ENCODE data around the gene TUBB1.
"Not testable (repeated sequence)": the region's sequence is repeated elsewhere in the genome, so short reads cannot be mapped to it uniquely, and the experiment has no call there.

The TUBB1 gene

DNA sequence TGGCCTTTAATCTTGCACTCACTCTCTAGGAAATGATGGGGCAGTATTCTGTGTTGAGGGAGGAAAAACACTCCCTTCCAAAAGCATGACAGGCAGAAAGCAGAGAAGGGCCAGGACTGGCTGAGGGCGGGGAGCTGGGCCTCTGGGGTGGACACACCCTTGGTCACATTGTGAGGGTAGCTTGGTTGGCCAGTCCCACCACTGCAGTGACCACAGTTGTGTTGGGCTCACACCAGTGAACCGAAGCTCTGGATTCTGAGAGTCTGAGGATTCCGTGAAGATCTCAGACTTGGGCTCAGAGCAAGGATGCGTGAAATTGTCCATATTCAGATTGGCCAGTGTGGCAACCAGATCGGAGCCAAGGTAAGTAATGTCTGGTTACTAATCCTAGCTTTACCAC lies at the start of gene TUBB1:
Gene TUBB1, plus strand, starts transcription at position 213 of the 400 bp plus-strand sequence. Its CDS starts 94 bp downstream, at position 307.
- no peak for DNase-seq

DNA sequence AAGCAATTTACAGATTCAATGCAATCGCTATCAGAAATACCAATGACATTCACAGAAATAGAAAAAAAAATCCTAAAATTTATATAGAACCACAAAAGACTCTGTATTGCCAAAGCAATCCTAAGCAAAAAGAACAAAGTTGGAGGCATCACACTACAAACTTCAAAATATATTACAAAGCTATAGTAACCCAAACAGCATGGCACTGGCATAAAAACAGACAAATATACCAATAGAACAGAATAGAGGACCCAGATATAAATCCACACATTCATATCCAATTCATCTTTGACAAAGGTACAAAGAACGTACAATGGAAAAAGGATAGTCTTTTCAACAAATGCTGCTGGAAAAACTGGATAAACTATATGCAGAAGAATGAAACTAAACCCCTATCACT lies 49.8 kb upstream of the TUBB1 start:
- DNase-seq: no peak

DNA sequence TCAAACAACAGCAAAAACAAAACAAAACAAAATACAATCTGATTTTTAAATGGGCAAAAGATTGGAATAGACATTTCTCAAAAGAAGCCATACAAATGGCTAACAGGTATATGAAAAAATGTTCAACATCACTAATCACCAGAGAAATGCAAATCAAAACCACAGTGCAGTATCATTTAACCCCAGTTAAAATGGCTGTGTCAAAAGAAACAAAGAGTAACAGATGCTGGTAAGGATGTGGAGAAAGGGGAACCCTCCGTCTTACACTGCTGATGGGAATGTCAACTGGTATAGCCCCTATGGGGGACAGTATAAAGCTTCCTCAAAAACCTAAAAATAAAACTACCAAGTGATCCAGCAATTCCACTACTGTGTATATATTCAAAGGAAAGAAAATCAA lies 49.1 kb upstream of the TUBB1 start:
- DNase-seq: no peak

DNA sequence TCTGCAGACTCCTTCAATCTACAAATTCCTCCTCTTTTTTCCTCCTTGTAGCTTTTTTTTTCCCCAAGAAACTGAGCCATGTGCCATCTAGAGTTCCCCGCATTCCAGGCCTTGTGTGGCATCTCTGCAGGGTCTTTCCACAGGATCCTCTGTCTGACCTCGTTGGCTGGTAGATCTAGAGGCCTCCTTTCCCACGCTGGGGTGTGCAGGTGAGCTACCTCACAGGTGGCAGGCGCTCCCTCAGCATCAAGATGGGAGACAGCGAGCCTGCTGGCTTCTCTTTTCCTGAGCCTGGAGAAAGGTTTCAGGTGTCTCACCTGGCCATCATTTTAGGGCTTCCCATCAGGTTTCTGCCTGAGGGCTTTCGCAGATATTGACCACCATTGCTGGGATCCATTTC lies 47.8 kb upstream of the TUBB1 start:
- no peak for DNase-seq

DNA sequence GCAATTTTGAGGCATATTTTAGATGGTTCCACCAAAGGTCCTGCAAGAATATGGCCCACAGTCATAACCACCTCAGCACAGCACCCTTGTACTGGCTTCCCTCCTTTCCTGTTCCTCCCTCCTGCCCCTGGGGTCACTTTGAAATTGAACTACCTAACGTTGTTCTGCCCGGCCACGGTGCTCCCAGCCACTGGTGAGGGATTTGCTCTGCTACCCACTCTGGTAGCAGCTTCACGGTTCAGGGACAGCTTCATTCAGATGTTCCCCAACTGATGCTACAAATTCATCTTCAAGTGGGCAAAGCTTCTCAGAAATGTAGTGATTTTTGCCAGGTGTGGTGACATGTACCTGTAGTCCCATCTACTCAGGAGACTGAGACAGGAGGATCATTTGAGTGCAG lies 46.0 kb upstream of the TUBB1 start:
- no peak for DNase-seq

DNA sequence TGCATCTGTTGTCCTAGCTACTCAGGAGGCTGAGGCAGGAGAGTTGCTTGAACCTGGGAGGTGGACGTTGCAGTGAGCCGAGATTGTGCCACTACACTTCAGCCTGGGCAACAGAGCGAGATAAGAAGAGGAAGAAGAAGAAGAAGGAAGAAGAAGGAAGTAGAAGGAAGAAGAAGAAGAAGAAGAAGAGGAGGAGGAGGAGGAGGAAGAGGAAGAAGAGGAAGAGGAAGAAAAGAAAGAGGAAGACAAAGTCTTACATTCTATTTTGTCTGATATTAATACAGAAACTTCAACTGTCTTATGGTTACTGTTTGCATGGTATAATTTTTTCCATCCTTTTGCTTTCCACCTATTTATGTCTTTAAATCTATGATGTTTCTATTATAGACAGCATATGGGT lies 45.4 kb upstream of the TUBB1 start:
- peak; percentile 14 for DNase-seq

GRCh38 chr20:58975353-58975752 lies 43.9 kb upstream of the TUBB1 start:
- no peak for DNase-seq

GRCh38 chr20:58976061-58976730 lies 43.0 kb upstream of the TUBB1 start:
- DNase-seq: peak; percentile 26

DNA sequence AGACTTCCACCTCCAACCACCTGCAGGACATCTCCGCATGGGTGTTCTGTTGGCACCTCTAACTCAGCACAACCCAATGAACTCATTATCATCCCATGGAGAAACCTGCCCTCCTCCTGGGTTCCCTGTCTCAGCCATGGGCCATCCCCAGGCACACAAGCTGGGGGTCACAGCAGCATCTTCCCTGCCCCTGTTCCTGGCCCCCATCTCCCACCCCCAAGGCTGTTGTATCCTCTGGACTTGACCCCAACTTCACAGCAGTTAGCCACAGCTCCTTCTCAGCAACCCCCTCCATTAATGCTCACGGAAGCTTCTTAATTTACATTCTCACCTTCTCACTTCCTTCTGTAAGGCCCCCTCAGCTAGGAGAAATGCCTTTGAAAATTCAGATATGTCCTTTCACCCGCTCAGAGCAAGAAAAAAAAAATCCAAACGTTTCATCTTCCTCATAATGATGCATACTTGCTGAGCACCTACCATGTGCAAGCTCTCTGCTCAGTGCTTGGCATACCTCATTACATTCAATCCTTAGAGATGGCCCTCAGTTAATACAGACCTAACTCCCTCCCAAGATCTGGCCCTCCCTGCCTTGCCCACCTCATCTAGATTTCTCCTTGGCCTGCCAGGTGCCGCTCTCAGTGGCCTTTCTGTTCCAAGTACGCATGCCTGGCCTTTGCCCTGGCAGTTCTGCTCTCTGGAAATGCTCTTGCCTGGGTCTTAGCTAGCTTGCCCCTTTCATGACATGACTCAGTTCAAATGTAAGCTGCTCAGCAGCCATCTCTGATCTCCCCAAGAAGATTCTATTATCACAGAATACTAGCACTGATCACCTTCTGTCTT lies 40.7 kb upstream of the TUBB1 start:
- no peak for DNase-seq

DNA sequence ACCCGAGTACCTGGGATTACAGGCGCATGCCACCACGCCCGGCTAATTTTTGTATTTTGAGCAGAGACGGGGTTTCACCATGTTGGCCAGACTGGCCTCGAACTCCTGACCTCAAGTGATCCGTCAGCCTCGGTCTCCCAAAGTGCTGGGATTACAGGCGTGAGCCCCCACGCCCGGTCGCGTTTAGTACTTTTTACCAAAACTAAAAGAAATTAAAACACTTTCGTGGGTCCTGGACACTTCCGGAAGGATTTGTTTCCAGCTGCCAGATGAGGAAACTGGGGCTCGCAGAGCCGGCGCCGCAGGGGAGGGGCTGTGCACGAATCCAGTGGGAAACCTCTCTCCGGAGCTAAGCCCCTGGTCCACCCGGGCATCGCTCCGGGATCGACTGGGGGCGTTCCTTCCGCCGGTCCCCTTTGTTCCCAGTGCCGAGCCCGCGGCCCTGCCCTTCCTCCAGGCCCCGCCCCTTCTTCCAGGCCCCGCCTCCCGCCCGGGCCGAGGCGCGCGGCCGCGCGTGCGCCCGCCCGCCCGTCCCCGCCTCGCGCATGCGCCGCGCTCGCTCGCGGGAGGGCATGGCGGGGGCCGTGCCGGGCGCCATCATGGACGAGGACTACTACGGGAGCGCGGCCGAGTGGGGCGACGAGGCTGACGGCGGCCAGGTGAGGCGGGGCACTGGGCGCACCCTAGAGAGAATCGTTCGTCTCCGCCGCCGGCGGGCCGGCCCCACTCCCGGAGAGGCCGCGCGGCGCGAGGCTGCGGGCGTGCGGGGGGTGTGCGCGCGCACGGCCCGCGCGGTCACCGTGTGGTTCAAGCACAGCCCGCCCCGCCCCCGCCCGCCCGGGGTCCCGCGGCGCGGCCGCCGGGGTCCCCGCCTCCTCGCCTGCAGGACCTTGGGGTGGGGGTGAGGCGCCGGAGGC lies 38.3 kb upstream of the TUBB1 start, which contains the start of gene NELFCD:
Gene NELFCD, plus strand, starts transcription at position 546 of the 917 bp plus-strand sequence. Its CDS starts 54 bp downstream, at position 600.
- peak; percentile 90 for DNase-seq

GRCh38 chr20:58981628-58982364 lies 37.4 kb upstream of the TUBB1 start:
- DNase-seq: no peak

DNA sequence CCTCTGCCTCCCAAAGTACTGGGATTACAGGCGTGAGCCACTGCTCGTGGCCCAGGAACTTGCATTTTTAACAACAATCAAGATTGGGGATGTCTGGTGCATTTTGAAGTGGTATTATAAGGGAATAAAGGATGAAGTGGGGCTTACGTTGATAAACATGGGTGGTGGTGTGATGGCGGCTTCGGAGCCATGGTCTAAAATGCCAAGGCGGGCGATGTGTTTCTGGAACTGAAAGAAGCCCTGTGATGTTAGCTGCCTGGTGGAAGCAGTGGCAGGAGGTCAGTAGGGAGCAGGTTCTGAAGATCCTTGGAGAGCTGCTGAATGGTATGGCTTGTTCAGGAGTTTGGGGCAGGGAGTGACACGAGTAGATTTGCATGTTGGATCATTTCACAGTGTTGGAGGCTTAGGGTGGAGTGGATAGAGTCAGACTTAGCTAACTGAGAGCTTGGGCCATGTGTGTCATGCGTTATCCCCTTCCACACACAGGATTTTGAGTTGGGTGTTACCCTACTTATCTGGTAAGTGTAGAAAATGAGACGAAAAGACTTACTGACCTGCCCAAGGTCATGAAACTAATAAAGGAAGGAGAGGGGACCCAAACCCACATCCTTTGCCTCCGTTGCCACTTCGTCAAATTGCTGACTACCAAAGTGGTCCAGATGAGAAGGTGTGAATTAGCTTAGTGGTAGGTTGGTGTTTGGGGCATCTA lies 36.7 kb upstream of the TUBB1 start:
- no peak for DNase-seq

GRCh38 chr20:58983115-58983468 lies 36.1 kb upstream of the TUBB1 start:
- DNase-seq: not testable (repeated sequence)

DNA sequence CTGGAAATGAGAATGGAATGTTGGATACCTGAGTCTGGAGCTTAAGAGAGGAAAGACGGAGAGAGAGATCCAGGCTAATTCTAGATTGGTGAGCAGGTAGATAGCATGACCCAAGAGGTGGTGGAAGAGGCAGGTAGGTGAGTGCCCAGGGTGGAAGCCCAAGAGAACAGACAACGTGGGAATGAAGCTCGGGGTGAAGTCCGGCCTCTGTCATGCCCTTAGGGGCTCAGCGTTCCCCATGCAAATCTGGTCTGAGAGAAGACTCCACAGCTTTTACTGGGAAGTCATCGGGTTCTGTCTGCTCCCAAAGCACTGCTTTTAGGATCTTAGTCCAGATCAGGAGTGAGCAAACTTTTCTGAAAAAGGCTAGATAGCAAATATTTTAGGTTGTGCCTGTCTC lies 34.5 kb upstream of the TUBB1 start:
- DNase-seq: no peak

GRCh38 chr20:58985656-58986055 lies 33.6 kb upstream of the TUBB1 start:
- no peak for DNase-seq

DNA sequence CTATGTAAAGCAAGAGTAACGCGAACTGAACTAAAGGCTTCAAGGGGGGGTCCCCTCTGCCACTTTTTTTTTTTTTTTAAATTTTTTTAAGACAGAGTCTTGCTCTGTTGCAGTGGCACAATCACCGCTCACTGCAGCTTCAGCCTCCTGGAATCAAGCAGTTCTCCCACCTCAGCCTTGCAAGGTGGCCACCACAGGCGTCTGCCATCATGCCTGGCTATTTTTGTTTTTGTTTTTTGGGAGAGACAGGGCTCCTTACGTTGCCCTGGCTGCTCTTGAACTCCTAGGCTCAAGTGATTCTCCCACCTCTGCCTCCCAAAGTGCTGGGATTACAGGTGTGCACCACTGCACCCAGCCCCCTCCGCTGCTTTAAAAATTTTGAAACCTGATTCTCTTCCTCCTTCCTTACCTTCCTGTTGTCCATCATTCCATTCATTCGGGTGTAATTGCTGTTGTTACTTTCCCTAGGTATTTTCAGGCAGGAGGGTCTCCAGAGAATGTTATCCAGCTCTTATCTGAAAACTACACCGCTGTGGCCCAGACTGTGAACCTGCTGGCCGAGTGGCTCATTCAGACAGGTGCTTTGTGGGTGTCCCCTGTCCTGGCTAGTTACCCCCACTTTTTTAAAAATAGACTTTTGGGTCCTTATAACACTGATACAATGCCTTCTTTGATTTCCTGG lies 32.8 kb upstream of the TUBB1 start:
- no peak for DNase-seq

DNA sequence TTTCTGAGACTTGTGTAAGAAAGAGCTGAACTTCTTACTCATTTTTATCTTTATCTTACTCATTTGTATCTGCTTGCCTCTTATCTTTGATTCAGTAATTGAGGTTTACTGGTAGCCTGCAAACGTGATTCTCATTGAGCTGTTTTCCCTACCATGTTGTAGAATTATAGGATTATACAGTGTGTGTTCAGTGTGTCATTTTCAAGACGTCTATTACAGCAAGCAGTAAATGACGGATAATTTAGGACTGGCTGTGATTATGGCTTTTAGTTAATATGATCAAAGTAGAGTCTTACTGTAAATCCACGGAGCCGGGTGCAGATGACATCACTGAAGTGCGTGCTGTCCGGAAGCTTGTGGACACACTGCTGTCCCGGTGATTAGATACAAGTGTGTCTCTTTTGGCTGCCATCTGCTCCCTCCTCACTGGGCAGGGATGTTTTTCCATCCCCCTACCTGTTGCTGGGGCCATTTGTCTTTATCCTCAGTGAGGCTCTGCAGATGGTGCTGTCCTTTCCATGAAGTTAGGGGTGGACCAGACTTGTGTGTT lies 32.2 kb upstream of the TUBB1 start:
- DNase-seq: no peak

- DNase-seq: no peak
These were observed 31.3 kb upstream of the TUBB1 start for GRCh38 chr20:58987790-58988564.

DNA sequence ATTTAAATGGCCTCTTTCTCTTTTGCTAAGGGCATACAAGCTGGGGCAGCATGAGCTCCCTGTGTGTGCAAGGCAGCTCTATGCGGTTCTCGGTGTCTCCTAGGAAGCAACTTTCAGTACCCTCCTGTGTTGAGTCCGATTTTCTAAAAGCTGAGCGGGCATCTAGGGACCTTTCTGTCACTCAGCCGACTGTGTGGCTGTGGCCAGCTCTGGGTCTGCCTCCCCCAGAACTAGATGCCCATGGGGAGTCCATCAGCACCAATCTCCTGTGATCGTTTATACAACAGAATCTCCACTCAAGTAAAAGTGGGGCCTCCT lies 30.7 kb upstream of the TUBB1 start:
- DNase-seq: no peak

- DNase-seq: no peak
These were observed 30.0 kb upstream of the TUBB1 start for GRCh38 chr20:58989196-58989595.

All from inflammatory macrophage treated with lipopolysaccharide for 4 hours (primary cell).